ENCODE results near the gene TC2N. TPM values are rescaled to one million over a fixed set of nuclear protein-coding genes. Genes with fewer than 3 reads are reported as not detected.

Gene TC2N
- total RNA-seq, 2 donors from 2014 or later, result 3.9 to 12.5 TPM

DNA sequence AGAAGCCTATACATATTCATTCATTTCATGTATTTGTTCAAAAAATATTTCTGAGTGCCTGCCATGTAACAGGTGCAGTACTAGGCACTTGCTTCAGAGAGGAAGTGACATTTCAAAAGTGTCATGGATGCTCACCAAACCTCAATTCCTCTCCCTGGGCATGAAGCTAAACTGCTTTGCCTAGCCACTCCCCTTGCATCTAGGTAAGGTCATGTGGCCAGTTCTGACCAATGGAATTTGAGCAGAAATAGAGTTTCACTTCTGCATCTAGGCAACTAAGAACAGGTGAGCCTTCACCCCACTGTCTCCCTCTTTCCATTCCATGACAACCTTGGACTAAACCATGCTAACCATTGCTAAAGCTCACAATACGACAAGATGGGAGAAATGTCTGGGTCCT is 27.6 kb downstream of the TC2N start:
- Histone ChIP-seq H3K36me3 (no peaks in the 10 kb centered on the region), H3K4me3 (no peak overlapping the region), H3K27ac (no peak overlapping the region), H3K9me3 (no peaks in the 10 kb centered on the region), H3K27me3 (peaks cover 0 to 6% of the 10 kb centered on the region in 2 donors), H3K4me1 (peaks cover 0 to 14% of the 10 kb centered on the region in 2 donors)
- TF ChIP-seq, protein P1, sequence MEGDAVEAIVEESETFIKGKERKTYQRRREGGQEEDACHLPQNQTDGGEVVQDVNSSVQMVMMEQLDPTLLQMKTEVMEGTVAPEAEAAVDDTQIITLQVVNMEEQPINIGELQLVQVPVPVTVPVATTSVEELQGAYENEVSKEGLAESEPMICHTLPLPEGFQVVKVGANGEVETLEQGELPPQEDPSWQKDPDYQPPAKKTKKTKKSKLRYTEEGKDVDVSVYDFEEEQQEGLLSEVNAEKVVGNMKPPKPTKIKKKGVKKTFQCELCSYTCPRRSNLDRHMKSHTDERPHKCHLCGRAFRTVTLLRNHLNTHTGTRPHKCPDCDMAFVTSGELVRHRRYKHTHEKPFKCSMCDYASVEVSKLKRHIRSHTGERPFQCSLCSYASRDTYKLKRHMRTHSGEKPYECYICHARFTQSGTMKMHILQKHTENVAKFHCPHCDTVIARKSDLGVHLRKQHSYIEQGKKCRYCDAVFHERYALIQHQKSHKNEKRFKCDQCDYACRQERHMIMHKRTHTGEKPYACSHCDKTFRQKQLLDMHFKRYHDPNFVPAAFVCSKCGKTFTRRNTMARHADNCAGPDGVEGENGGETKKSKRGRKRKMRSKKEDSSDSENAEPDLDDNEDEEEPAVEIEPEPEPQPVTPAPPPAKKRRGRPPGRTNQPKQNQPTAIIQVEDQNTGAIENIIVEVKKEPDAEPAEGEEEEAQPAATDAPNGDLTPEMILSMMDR (IDR thresholded peaks at IDR 0.05), result no peak
- no peak for DNase-seq (ENCODE audit: low spot score)

- Histone ChIP-seq H3K9me3 (no peaks in the 10 kb centered on the region), H3K27ac (peak overlapping the region in 1 of 2 donors; percentile 74), H3K27me3 (peaks cover 0 to 6% of the 10 kb centered on the region in 2 donors), H3K36me3 (no peaks in the 10 kb centered on the region), H3K4me3 (peak overlapping the region; percentile 61 to 62), H3K4me1 (peaks cover 0 to 14% of the 10 kb centered on the region in 2 donors)
- TF ChIP-seq, protein P1 (IDR thresholded peaks at IDR 0.05), result no peak
- no peak for DNase-seq (ENCODE audit: low spot score)
These were observed 30.3 kb downstream of the TC2N start for GRCh38 chr14:91837076-91837475.

- no peak for DNase-seq (ENCODE audit: low spot score)
- H3K4me3 ChIP-seq, result peak overlapping the region; percentile 61 to 62
- no peaks in the 10 kb centered on the region for H3K9me3 ChIP-seq
- H3K4me1 ChIP-seq, result peaks cover 0 to 14% of the 10 kb centered on the region in 2 donors
- no peaks in the 10 kb centered on the region for H3K36me3 ChIP-seq
- TF ChIP-seq, protein P1 (IDR thresholded peaks at IDR 0.05), result no peak
- H3K27me3 ChIP-seq, result peaks cover 0 to 6% of the 10 kb centered on the region in 2 donors
- H3K27ac ChIP-seq, result peak overlapping the region; percentile 74 to 76
These were observed 31.2 kb downstream of the TC2N start for GRCh38 chr14:91835920-91836843.

DNA sequence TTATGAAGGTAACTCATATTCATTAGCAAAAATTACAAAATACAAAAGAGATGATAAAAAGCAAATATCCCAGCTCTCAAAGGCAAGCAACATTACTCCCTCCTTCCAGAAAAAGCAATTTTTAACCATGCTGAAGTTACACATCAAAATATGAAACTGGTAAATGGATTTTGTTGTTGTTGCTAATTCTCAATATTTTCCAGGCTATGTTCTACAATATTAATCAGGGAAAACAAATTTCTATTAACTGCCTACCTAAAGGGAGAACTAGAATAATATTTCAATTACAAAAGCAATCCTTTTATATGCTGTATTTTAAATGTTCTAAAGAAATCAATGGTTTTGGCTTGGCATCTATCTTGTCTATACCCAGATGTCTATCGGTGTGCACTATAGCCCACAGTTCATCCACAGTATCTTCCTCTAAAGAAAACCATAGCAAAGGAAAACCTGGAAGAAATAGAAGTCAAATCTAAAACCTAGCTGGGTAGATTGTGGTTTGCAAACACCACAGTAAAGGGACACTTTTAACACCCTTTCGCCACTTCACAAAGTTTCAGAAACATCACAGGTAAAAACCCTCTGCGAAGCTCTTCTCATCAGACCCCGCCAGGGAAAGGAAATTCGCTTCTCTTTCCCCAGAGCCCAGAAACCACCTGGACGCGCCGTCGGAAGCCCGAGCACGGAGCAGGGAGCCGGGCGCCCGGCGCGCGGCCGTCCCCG is 32.0 kb downstream of the TC2N start:
- no peak for DNase-seq (ENCODE audit: low spot score)
- TF ChIP-seq, protein P1 (IDR thresholded peaks at IDR 0.05), result no peak
- Histone ChIP-seq H3K36me3 (no peaks in the 10 kb centered on the region), H3K27ac (peak overlapping the region; percentile 74 to 76), H3K27me3 (peaks cover 0 to 6% of the 10 kb centered on the region in 2 donors), H3K4me3 (peak overlapping the region; percentile 61 to 62), H3K4me1 (peaks cover 0 to 14% of the 10 kb centered on the region in 2 donors), H3K9me3 (no peaks in the 10 kb centered on the region)

DNA sequence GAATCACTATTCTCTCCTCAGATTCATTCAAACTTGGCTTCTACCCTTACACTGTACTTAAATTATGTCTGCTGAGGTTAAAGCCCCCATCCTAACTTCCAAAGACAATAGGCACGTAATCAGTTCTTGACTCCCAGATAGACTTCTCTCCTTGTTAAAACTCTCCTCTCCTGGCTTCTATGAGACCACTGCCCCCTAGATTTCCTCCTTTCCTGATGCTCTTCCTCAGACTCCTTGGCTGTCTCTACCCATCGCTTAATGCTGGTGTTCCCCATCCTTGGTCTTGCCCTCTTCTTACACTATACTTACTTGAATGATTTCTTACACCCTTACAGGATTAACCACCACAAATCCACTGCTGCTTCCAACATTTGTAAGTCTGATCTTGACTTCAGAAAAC is 32.8 kb downstream of the TC2N start:
- no peak overlapping the region for H3K27ac ChIP-seq
- no peaks in the 10 kb centered on the region for H3K36me3 ChIP-seq
- TF ChIP-seq, protein P1 (IDR thresholded peaks at IDR 0.05), result no peak
- no peaks in the 10 kb centered on the region for H3K9me3 ChIP-seq
- H3K27me3 ChIP-seq, result peaks cover 0 to 6% of the 10 kb centered on the region in 2 donors
- peaks cover 0 to 14% of the 10 kb centered on the region in 2 donors for H3K4me1 ChIP-seq
- no peak overlapping the region for H3K4me3 ChIP-seq
- no peak for DNase-seq (ENCODE audit: low spot score)
